Nephron progenitor cell (in vitro differentiated cells): Measurements from ENCODE around the gene TNFRSF17.

Experiments used
- DNase-seq: peaks from one replicate; pipeline ENCODE4 v3.0.0; 2021
- H3K27ac Mint-ChIP-seq: 2 replicates; pipeline ENCODE4 v1.8.0; 2021; ENCODE audit warnings: mild to moderate bottlenecking, moderate library complexity, mixed read lengths
- H3K27me3 Mint-ChIP-seq: 2 replicates; pipeline ENCODE4 v1.8.0; 2021; ENCODE audit warnings: mild to moderate bottlenecking, low read depth, mixed read lengths; ENCODE audit not compliant: poor library complexity
- H3K36me3 Mint-ChIP-seq: 2 replicates; pipeline ENCODE4 v1.8.0; 2021; ENCODE audit warnings: low read depth, mixed read lengths
- H3K4me1 Mint-ChIP-seq: 2 replicates; pipeline ENCODE4 v1.8.0; 2021; ENCODE audit warnings: mixed read lengths
- H3K4me3 Mint-ChIP-seq: 2 replicates; pipeline ENCODE4 v1.8.0; 2021; ENCODE audit warnings: mild to moderate bottlenecking, moderate library complexity, mixed read lengths
- H3K9me3 Mint-ChIP-seq: 2 replicates; pipeline ENCODE4 v1.8.0; 2021; ENCODE audit warnings: mild to moderate bottlenecking, moderate library complexity, mixed read lengths
- TF ChIP-seq, protein P1 (sequence below): fragments of 200-600 bp; sonication (generic); IDR thresholded peaks from 2 replicates; pipeline ENCODE4 v1.5.0; 2021; ENCODE audit warnings: antibody characterized with exemption

Gene TNFRSF17

DNA sequence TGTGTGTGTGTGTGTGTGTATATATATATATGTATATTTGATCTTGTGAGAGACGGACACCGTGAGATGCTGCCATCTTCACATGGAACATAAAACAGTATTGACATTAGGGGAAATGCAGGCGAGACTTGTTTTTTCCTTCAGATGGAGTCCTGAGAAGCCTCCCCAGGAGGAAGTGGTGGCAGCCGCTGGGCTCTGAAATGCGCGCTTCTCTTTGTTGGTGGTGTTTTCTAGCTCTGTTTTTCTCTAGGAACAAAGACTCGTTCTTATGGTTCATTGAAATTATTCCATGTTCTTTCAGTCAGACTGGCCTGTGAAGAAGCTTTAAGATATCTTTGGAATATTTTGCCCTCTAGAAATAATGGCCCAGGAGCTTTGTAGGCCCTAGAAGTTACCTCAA, 44.5 kb downstream of the TNFRSF17 start:
- no peak overlapping the region for H3K4me3 Mint-ChIP-seq
- H3K4me1 Mint-ChIP-seq, result peaks cover 9% of the 10 kb centered on the region
- no peak for DNase-seq
- no peaks in the 10 kb centered on the region for H3K36me3 Mint-ChIP-seq
- H3K27me3 Mint-ChIP-seq, result no peaks in the 10 kb centered on the region
- TF ChIP-seq, protein P1, sequence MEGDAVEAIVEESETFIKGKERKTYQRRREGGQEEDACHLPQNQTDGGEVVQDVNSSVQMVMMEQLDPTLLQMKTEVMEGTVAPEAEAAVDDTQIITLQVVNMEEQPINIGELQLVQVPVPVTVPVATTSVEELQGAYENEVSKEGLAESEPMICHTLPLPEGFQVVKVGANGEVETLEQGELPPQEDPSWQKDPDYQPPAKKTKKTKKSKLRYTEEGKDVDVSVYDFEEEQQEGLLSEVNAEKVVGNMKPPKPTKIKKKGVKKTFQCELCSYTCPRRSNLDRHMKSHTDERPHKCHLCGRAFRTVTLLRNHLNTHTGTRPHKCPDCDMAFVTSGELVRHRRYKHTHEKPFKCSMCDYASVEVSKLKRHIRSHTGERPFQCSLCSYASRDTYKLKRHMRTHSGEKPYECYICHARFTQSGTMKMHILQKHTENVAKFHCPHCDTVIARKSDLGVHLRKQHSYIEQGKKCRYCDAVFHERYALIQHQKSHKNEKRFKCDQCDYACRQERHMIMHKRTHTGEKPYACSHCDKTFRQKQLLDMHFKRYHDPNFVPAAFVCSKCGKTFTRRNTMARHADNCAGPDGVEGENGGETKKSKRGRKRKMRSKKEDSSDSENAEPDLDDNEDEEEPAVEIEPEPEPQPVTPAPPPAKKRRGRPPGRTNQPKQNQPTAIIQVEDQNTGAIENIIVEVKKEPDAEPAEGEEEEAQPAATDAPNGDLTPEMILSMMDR, result no peak
- H3K9me3 Mint-ChIP-seq, result no peaks in the 10 kb centered on the region
- no peak overlapping the region for H3K27ac Mint-ChIP-seq

DNA sequence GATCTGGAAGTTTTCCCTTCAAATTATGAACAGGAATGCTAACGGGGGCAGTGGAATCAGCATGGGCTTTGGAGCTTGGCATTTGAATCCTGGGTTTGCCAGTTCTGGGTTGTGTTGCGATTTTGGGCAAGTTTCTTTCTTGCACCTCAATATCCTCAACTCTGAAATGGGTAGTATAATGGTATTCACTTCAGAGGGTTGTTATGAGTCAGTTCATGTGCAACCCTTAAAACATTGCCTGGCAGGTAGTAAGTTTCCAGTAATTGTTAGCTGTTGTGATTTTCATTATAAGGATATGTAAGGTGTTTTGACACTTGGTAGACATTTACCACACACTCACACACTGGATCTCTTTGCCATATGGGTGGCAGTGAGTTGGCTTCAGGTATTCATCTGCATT, 44.9 kb downstream of the TNFRSF17 start:
- Mint-ChIP-seq H3K27me3 (no peaks in the 10 kb centered on the region), H3K27ac (no peak overlapping the region), H3K36me3 (no peaks in the 10 kb centered on the region), H3K9me3 (no peaks in the 10 kb centered on the region), H3K4me3 (no peak overlapping the region), H3K4me1 (peaks cover 9% of the 10 kb centered on the region)
- TF ChIP-seq, protein P1, result no peak
- DNase-seq, result no peak

DNA sequence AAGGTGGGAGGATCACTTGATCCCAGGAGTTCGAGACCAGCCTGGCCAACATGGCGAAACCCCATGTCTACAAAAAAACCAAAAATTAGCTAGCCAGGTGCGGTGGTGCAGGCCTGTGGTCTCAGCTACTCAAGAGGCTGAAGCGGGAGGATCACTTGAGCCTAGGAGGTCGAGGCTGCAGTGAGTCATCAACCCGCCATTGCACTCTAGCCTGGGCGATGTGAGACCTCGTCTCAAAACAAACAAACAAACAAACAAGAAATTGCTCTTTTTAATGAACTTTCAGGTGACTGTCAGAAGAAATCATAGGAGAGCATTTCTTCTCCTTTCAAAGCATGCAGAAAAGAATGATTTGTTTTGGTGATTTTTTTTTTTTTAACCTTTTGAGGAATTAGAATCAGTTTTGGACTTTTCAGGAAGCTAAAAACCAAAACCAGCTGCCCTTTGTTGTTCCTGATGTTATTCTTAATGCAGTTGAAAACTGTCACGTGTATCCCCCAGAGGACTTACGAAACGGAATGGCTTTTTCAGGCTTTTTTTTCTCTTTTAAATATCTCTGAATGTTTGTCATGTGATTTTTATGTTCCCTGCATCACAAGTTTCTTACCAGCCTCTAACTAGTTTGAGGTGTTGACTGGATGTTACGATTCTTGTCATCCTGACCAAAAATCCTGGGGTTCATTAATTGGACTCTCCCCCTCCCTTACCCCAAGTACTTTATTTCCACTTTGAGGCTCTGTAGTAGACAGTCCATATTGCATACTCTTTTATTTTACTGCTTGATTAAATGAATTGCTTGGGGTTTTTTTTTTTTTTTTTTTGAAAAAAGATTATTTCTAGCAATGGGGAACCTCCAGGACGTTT, 45.6 kb downstream of the TNFRSF17 start:
- TF ChIP-seq, protein P1, result no peak
- peaks cover 9% of the 10 kb centered on the region for H3K4me1 Mint-ChIP-seq
- peak overlapping the region; percentile 83 for H3K27ac Mint-ChIP-seq
- H3K36me3 Mint-ChIP-seq, result no peaks in the 10 kb centered on the region
- H3K4me3 Mint-ChIP-seq, result no peak overlapping the region
- H3K27me3 Mint-ChIP-seq, result no peaks in the 10 kb centered on the region
- H3K9me3 Mint-ChIP-seq, result no peaks in the 10 kb centered on the region
- no peak for DNase-seq

DNA sequence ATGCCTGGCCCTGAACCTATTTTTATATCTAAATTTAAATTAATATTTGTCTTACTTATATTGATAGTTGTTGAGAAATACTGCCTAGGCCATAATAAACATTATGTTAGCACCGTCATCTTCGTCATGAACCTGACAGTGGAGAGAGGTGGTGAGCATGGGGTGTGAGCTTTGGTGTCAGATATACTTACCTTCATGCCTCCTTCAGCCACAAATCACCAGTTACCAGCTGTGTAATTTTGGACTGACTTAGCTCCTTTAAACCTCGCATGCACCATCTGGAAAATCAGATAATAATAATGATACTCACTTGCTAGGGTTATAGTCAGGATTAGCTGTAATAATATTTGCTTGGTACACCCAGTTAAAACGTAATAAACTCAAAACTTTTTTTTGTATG, 46.6 kb downstream of the TNFRSF17 start:
- DNase-seq, result no peak
- Mint-ChIP-seq H3K4me3 (no peak overlapping the region), H3K36me3 (no peaks in the 10 kb centered on the region), H3K9me3 (no peaks in the 10 kb centered on the region), H3K4me1 (peaks cover 9% of the 10 kb centered on the region), H3K27me3 (no peaks in the 10 kb centered on the region), H3K27ac (no peak overlapping the region)
- TF ChIP-seq, protein P1, result no peak

DNA sequence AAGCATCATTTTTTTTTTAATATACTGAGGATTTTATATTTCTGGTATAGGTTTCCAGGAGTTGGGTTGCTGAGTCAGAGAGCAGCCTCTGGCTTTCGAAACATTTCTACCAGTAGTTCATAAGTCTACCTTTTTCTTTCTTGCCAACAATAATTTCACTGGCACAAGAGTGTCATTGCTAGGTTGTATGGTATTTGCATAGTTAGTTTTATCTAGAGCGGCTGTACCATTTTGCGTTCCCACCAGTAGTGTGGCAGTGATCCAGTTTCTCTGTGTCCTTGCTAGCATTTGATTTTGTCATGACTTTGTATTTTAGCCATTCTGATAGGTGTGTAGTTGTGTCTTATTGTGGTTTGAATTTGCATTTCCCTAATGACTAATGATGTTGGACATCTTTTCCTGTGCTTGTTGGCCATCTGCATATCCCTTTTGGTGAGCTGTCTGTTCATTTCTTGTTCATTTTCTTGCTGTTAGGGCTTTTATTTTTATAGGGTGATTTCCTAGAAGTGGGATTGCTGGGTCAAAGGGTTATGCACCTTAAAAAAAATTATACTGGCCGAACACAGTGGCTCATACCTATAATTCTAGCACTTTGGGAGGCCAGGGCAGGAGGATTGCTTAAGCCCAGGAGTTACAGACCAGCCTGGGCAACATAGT, 51.4 kb downstream of the TNFRSF17 start:
- H3K4me1 Mint-ChIP-seq, result peaks cover 4% of the 10 kb centered on the region
- no peak for DNase-seq
- TF ChIP-seq, protein P1, result no peak
- H3K9me3 Mint-ChIP-seq, result no peaks in the 10 kb centered on the region
- peak overlapping the region; percentile 14 for H3K27ac Mint-ChIP-seq
- H3K36me3 Mint-ChIP-seq, result no peaks in the 10 kb centered on the region
- H3K27me3 Mint-ChIP-seq, result no peaks in the 10 kb centered on the region
- H3K4me3 Mint-ChIP-seq, result no peak overlapping the region
